Transverse colon (tissue), 4 donors: ENCODE measurements around the gene RIMS1. TPM values are rescaled to one million over a fixed set of nuclear protein-coding genes. Genes with fewer than 3 reads are reported as not detected.

Experiments used
- DNase-seq: peaks from one replicate; pipeline ENCODE4 v3.0.0-alpha.2; 2019
- H3K27ac ChIP-seq, 4 donors: fragments of 200-600 bp; sonication (generic); 2 replicates each; pipeline ENCODE4 v1.5.1; 2016 to 2018; ENCODE audit warnings: inconsistent platforms in 4 of 4
- H3K27me3 ChIP-seq: fragments of 200-600 bp; sonication (generic); 2 replicates; pipeline ENCODE4 v1.5.1; 2017; ENCODE audit warnings: inconsistent platforms
- H3K36me3 ChIP-seq, 4 donors: fragments of 200-600 bp; sonication (generic); 2 replicates each; pipeline ENCODE4 v1.5.1; 2017 to 2019; ENCODE audit warnings: inconsistent platforms in 4 of 4
- H3K4me1 ChIP-seq, 4 donors: fragments of 200-600 bp; sonication (generic); 2 replicates each; pipeline ENCODE4 v1.5.1; 2017 to 2020; ENCODE audit warnings: inconsistent platforms in 4 of 4
- H3K4me3 ChIP-seq, 4 donors: fragments of 200-600 bp; sonication (generic); 1 replicate in 1 of 4; 2 replicates in 3 of 4; pipeline versions ENCODE4 v1.5.1 to v1.6.1; 2017 to 2019; ENCODE audit warnings: inconsistent platforms in 4 of 4
- H3K9me3 ChIP-seq, 2 donors: fragments of 200-600 bp; sonication (generic); 2 replicates each; pipeline ENCODE4 v1.5.1; 2017 to 2019; ENCODE audit warnings: inconsistent platforms in 2 of 2
- EP300 ChIP-seq: sonication (generic); formaldehyde crosslinking; IDR thresholded peaks from one replicate; pipeline ENCODE4 v1.6.1; 2017; ENCODE audit warnings: antibody characterized with exemption, low read depth
- POLR2A ChIP-seq: fragments of 450-650 bp; IDR thresholded peaks from one replicate; pipeline ENCODE4 v1.6.1; 2016; ENCODE audit warnings: antibody characterized with exemption, mild to moderate bottlenecking, moderate library complexity
- POLR2AphosphoS5 ChIP-seq, 3 donors: sonication (generic); formaldehyde crosslinking; IDR thresholded peaks; one replicate each; pipeline ENCODE4 v1.6.1; 2016; ENCODE audit warnings: antibody characterized with exemption in 3 of 3
- WGBS, 2 donors: methylation state at CpG; one replicate each; pipeline ENCODE4 v1.1.5; 2018; ENCODE audit warnings: low coverage in 1 of 2; 5-methylcytosine and 5-hydroxymethylcytosine counted together
- in situ Hi-C, 4 donors: fragments of 200-750 bp; cut with MboI; loops; one replicate each; pipeline versions ENCODE4 v1.15.0 to v1.15.1; 2017; ENCODE audit warnings: low sequenced_read_pairs in 3 of 4, low pct_ligation_motif_present in 1 of 4, low pct_unique_long_range_greater_than_20kb in 1 of 4
- intact Hi-C: fragments of 100-400 bp; cut with DNase I; formaldehyde crosslinking; loops from one replicate; pipeline ENCODE4 v1.15.1; 2023; ENCODE audit warnings: low total_unique reads
- total RNA-seq, 4 donors: library from RNA; depleted of rRNA; stranded (reverse); fragments of >200 nt; gene quantifications; one replicate each; pipeline ENCODE4 v1.1.0, GENCODE V29; 2016
- TF ChIP-seq, protein P1 (sequence below), 5 experiments: fragments of 200-600 bp in 3 of 5; fragments of 450-650 bp in 2 of 5; sonication (generic) in 3 of 5; IDR thresholded peaks; 1 replicate in 2 of 5; 2 replicates in 3 of 5; pipeline ENCODE4 v1.5.1; 2016 to 2017; ENCODE audit warnings: antibody characterized with exemption in 5 of 5, inconsistent platforms in 3 of 5, mild to moderate bottlenecking in 2 of 5, moderate library complexity in 1 of 5

The RIMS1 gene
- total RNA-seq, 4 donors from 2014 or later: 0.32 to 0.41 TPM; not detected in 2

- intact Hi-C loops (no loop called here), in situ Hi-C loops (loop anchor here (10.0 to 25.0 kb wide), 3 partner anchors 734 to 934 kb away; no protein-coding TSS in a partner anchor)
- Histone ChIP-seq H3K27ac (no peak overlapping the region), H3K9me3 (no peaks in the 10 kb centered on the region), H3K4me3 (no peak overlapping the region), H3K36me3 (no peaks in the 10 kb centered on the region), H3K4me1 (no peaks in the 10 kb centered on the region), H3K27me3 (no peaks in the 10 kb centered on the region)
- TF ChIP-seq POLR2A: no peak
- TF ChIP-seq EP300: no peak
- TF ChIP-seq, protein P1, sequence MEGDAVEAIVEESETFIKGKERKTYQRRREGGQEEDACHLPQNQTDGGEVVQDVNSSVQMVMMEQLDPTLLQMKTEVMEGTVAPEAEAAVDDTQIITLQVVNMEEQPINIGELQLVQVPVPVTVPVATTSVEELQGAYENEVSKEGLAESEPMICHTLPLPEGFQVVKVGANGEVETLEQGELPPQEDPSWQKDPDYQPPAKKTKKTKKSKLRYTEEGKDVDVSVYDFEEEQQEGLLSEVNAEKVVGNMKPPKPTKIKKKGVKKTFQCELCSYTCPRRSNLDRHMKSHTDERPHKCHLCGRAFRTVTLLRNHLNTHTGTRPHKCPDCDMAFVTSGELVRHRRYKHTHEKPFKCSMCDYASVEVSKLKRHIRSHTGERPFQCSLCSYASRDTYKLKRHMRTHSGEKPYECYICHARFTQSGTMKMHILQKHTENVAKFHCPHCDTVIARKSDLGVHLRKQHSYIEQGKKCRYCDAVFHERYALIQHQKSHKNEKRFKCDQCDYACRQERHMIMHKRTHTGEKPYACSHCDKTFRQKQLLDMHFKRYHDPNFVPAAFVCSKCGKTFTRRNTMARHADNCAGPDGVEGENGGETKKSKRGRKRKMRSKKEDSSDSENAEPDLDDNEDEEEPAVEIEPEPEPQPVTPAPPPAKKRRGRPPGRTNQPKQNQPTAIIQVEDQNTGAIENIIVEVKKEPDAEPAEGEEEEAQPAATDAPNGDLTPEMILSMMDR (IDR thresholded peaks at IDR 0.05): no peak
- TF ChIP-seq POLR2AphosphoS5 (IDR thresholded peaks at IDR 0.05): no peak
- DNase-seq: no peak
- 44 to 56% methylated on average over 2 of the region's 2 CpGs for WGBS, 2 donors
Measured at GRCh38 chr6:72403413-72403812, 517.1 kb downstream of the RIMS1 start.

GRCh38 chr6:72406517-72406916, 520.2 kb downstream of the RIMS1 start:
- 17 to 72% methylated on average over 1 to 2 of the region's 2 CpGs for WGBS, 2 donors
- TF ChIP-seq, protein P1 (IDR thresholded peaks at IDR 0.05): no peak
- no peak for TF ChIP-seq POLR2AphosphoS5 (IDR thresholded peaks at IDR 0.05)
- TF ChIP-seq POLR2A: no peak
- no peak for TF ChIP-seq EP300
- Histone ChIP-seq H3K4me1 (no peaks in the 10 kb centered on the region), H3K36me3 (no peaks in the 10 kb centered on the region), H3K27ac (no peak overlapping the region), H3K27me3 (no peaks in the 10 kb centered on the region), H3K4me3 (no peak overlapping the region), H3K9me3 (no peaks in the 10 kb centered on the region)
- in situ Hi-C loops: loop anchor here (10.0 to 25.0 kb wide), 3 partner anchors 731 to 931 kb away; no protein-coding TSS in a partner anchor
- intact Hi-C loops: no loop called here
- DNase-seq: no peak

DNA sequence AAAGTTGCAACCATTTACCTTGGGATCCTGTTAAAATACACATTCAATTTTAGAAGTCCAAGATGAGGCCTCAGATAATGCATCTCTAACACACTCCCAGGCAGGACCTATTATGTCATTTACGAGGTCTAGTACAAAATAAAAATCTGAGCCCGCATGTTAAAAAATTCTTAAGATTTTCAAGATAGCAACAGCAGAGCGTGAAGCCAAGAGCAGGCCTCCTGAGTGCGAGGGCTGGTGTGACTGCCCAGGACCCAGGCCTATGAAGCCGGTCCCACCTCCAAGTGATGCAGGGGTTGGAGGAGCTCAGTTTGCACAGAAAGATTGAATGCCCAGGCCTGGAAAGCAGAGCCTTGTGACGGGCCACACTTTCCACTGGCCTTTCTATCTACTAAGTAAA, 524.4 kb downstream of the RIMS1 start:
- in situ Hi-C loops (loop anchor here (10.0 to 25.0 kb wide), 4 partner anchors 714 to 927 kb away; no protein-coding TSS in a partner anchor), intact Hi-C loops (loop anchor here (10.0 kb wide), 1 partner anchor 724 kb away; no protein-coding TSS in a partner anchor)
- H3K27me3 ChIP-seq: no peaks in the 10 kb centered on the region
- no peak overlapping the region for H3K27ac ChIP-seq
- H3K9me3 ChIP-seq: no peaks in the 10 kb centered on the region
- no peak for TF ChIP-seq EP300
- no peak for TF ChIP-seq POLR2AphosphoS5 (IDR thresholded peaks at IDR 0.05)
- TF ChIP-seq POLR2A: no peak
- TF ChIP-seq, protein P1 (IDR thresholded peaks at IDR 0.05): no peak
- H3K4me3 ChIP-seq: no peak overlapping the region
- H3K36me3 ChIP-seq: no peaks in the 10 kb centered on the region
- no peaks in the 10 kb centered on the region for H3K4me1 ChIP-seq
- 50 to 75% methylated on average over 2 to 6 of the region's 6 CpGs for WGBS, 2 donors
- no peak for DNase-seq

DNA sequence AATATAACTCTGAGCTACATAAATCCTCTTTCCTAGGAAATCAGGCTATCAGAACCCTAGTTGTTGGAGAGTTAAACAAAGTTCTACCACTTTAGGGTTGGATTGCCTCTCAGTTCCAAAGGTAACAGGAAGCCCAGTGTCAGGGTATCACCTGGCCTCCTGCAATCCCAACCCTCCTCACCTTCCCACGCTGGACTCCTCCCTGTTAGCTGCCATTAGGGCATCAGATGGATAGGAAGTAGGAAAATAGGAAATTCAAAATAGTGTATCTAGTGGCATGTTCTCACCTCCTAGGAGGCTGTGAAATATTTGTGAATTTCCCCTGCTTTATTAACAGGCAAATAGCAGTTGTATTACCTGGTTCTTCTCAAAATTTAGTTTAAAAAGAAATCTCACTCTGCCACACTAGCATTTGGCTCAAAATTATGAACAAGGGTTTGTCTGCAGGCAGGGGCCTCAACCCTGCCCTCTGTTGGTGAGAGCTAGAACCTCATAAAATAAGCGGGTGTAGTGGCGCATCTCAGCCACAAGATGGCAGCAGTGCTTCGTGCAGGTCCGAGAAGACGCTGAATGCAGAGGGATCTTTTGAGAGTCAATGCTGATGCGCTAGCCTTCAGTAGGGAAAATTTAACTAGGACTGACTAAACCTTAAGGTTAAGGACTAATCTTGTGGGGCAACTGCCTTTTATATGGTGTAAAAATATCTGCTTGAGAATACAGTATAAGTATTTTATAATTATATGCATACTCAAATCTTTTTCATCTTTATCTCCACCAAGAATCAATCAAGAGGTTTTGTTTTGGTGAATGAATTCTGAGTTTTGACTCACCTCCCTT, 525.7 kb downstream of the RIMS1 start:
- Histone ChIP-seq H3K27ac (no peak overlapping the region), H3K27me3 (no peaks in the 10 kb centered on the region), H3K4me1 (no peaks in the 10 kb centered on the region), H3K36me3 (no peaks in the 10 kb centered on the region), H3K4me3 (no peak overlapping the region), H3K9me3 (no peaks in the 10 kb centered on the region)
- DNase-seq: peak; percentile 72
- intact Hi-C loops (loop anchor here (10.0 kb wide), 1 partner anchor 723 kb away; no protein-coding TSS in a partner anchor), in situ Hi-C loops (loop anchor here (10.0 to 25.0 kb wide), 4 partner anchors 713 to 925 kb away; no protein-coding TSS in a partner anchor)
- 2 to 7% methylated on average over 7 of the region's 7 CpGs for WGBS, 2 donors
- TF ChIP-seq POLR2A (no peak), EP300 (no peak), POLR2AphosphoS5 (IDR thresholded peaks at IDR 0.05) (no peak)
- TF ChIP-seq, protein P1 (IDR thresholded peaks at IDR 0.05): peak in 4 of 5 experiments; percentile 99 to 100 (median 100)
